MM.1S (cell line): Measurements from ENCODE around the gene UROS.

Experiments used
- DNase-seq: peaks from one replicate; pipeline ENCODE4 v3.0.0-alpha.2; 2015
- H2AFZ ChIP-seq: fragments of 300-600 bp; sonication (generic); 2 replicates; pipeline ENCODE4 v1.6.0; 2016; ENCODE audit warnings: antibody characterized with exemption, low read length
- H3F3A ChIP-seq: fragments of 300-600 bp; sonication (generic); 2 replicates; pipeline ENCODE4 v1.6.1; 2016; ENCODE audit warnings: mild to moderate bottlenecking, antibody characterized with exemption, low read length, moderate library complexity, mixed read lengths; ENCODE audit not compliant: insufficient read depth
- H3K27ac ChIP-seq: fragments of 300-600 bp; sonication (generic); 2 replicates; pipeline ENCODE4 v1.5.1; 2016; ENCODE audit warnings: mild to moderate bottlenecking, low read length
- H3K27me3 ChIP-seq: fragments of 300-600 bp; sonication (generic); replicated peaks from 2 replicates; pipeline ENCODE4 v1.6.0; 2016; ENCODE audit warnings: low read length; ENCODE audit not compliant: insufficient read depth
- H3K36me3 ChIP-seq: fragments of 300-600 bp; sonication (generic); replicated peaks from 2 replicates; pipeline ENCODE4 v1.6.1; 2016; ENCODE audit warnings: mild to moderate bottlenecking, low read length, mixed read lengths; ENCODE audit not compliant: insufficient read depth
- H3K4me1 ChIP-seq: fragments of 300-600 bp; sonication (generic); 2 replicates; pipeline ENCODE4 v1.6.1; 2016; ENCODE audit warnings: low read length, mixed read lengths
- H3K4me2 ChIP-seq: fragments of 300-600 bp; sonication (generic); 2 replicates; pipeline ENCODE4 v1.6.0; 2016; ENCODE audit warnings: low read depth, low read length
- H3K4me3 ChIP-seq: fragments of 300-600 bp; sonication (generic); 2 replicates; pipeline ENCODE4 v1.5.1; 2016; ENCODE audit warnings: low read length, mixed read lengths
- H3K79me2 ChIP-seq: fragments of 300-600 bp; sonication (generic); 2 replicates; pipeline ENCODE4 v1.6.1; 2016; ENCODE audit warnings: mixed run types, low read length, mixed read lengths
- H3K9ac ChIP-seq: fragments of 300-600 bp; sonication (generic); 2 replicates; pipeline ENCODE4 v1.6.1; 2016; ENCODE audit warnings: low read length, mixed read lengths
- H3K9me2 ChIP-seq: fragments of 300-600 bp; sonication (generic); replicated peaks from 2 replicates; pipeline ENCODE4 v1.6.1; 2016; ENCODE audit warnings: mild to moderate bottlenecking, low read length, mixed read lengths; ENCODE audit not compliant: insufficient read depth
- H3K9me3 ChIP-seq: fragments of 300-600 bp; sonication (generic); replicated peaks from 2 replicates; pipeline ENCODE4 v1.6.1; 2016; ENCODE audit warnings: mild to moderate bottlenecking, low read length, mixed read lengths; ENCODE audit not compliant: insufficient read depth
- H4K20me1 ChIP-seq: fragments of 300-600 bp; sonication (generic); 2 replicates; pipeline ENCODE4 v1.6.1; 2016; ENCODE audit warnings: mild to moderate bottlenecking, low read length, moderate library complexity, mixed read lengths; ENCODE audit not compliant: insufficient read depth
- CTCF ChIP-seq: fragments of 300-600 bp; sonication (generic); IDR thresholded peaks from 2 replicates; pipeline ENCODE4 v1.5.1; 2016; ENCODE audit warnings: antibody characterized with exemption, low read length, mixed read lengths
- EZH2 ChIP-seq: fragments of 300-600 bp; sonication (generic); optimal IDR thresholded peaks from 2 replicates; pipeline ENCODE3; 2017; ENCODE audit warnings: low read depth, mild to moderate bottlenecking, antibody characterized with exemption, low read length, mixed read lengths
- EZH2phosphoT487 ChIP-seq: fragments of 300-600 bp; sonication (generic); IDR thresholded peaks from 2 replicates; pipeline ENCODE4 v1.6.1; 2018; ENCODE audit warnings: antibody characterized with exemption, low read length

Gene UROS

GRCh38 chr10:125781374-125781773 is 41.7 kb downstream of the UROS start:
- H3K9ac ChIP-seq: no peak overlapping the region
- no peak overlapping the region for H3K4me2 ChIP-seq
- H3K4me1 ChIP-seq: peaks cover 5% of the 10 kb centered on the region; the same call in 1 of the 2 replicates
- no peak overlapping the region for H3K27ac ChIP-seq
- no peaks in the 10 kb centered on the region for H3F3A ChIP-seq
- no peaks in the 10 kb centered on the region for H3K36me3 ChIP-seq
- H3K4me3 ChIP-seq: no peak overlapping the region
- no peak overlapping the region for H2AFZ ChIP-seq
- no peaks in the 10 kb centered on the region for H4K20me1 ChIP-seq
- no peaks in the 10 kb centered on the region for H3K9me2 ChIP-seq
- no peaks in the 10 kb centered on the region for H3K9me3 ChIP-seq
- no peak for DNase-seq
- no peaks in the 10 kb centered on the region for H3K79me2 ChIP-seq
- H3K27me3 ChIP-seq: no peaks in the 10 kb centered on the region
- TF ChIP-seq EZH2 (no peak), EZH2phosphoT487 (no peak), CTCF (no peak)

- Histone ChIP-seq H3K27ac (no peak overlapping the region), H3K9me3 (no peaks in the 10 kb centered on the region), H3K4me2 (no peak overlapping the region), H3F3A (no peaks in the 10 kb centered on the region), H3K9ac (no peak overlapping the region), H3K4me1 (peaks cover 5% of the 10 kb centered on the region; the same call in 1 of the 2 replicates), H3K9me2 (no peaks in the 10 kb centered on the region), H4K20me1 (no peaks in the 10 kb centered on the region), H2AFZ (no peak overlapping the region), H3K27me3 (no peaks in the 10 kb centered on the region), H3K79me2 (no peaks in the 10 kb centered on the region), H3K4me3 (no peak overlapping the region), H3K36me3 (no peaks in the 10 kb centered on the region)
- TF ChIP-seq EZH2phosphoT487 (no peak), EZH2 (no peak), CTCF (no peak)
- DNase-seq: no peak
Observed at GRCh38 chr10:125779403-125780327, 43.4 kb downstream of the UROS start.

GRCh38 chr10:125778556-125778955 is 44.5 kb downstream of the UROS start:
- TF ChIP-seq CTCF (no peak), EZH2phosphoT487 (no peak), EZH2 (no peak)
- DNase-seq: no peak
- Histone ChIP-seq H3K27ac (no peak overlapping the region), H3K4me2 (no peak overlapping the region), H3K79me2 (no peaks in the 10 kb centered on the region), H3K9ac (no peak overlapping the region), H3K27me3 (no peaks in the 10 kb centered on the region), H3K4me1 (peaks cover 2% of the 10 kb centered on the region; the same call in 1 of the 2 replicates), H3K9me3 (no peaks in the 10 kb centered on the region), H3F3A (no peaks in the 10 kb centered on the region), H4K20me1 (no peaks in the 10 kb centered on the region), H3K36me3 (no peaks in the 10 kb centered on the region), H2AFZ (no peak overlapping the region), H3K4me3 (no peak overlapping the region), H3K9me2 (no peaks in the 10 kb centered on the region)
